GM15510 (cell line): ENCODE results near the gene SV2C.

ENCODE experiments used
- POLR2A ChIP-seq: IDR thresholded peaks from 3 replicates; pipeline ENCODE4 v1.6.1; 2011; ENCODE audit warnings: borderline replicate concordance; ENCODE audit not compliant: insufficient read length; ENCODE audit errors: extremely low read depth

The SV2C gene

GRCh38 chr5:76376148-76376865 lies 293.1 kb downstream of the SV2C start:
- no peak for TF ChIP-seq POLR2A

- no peak for TF ChIP-seq POLR2A
These were observed 293.7 kb downstream of the SV2C start for GRCh38 chr5:76376866-76377230.

- TF ChIP-seq POLR2A, result no peak
These were observed 295.2 kb downstream of the SV2C start for GRCh38 chr5:76378355-76378754.

GRCh38 chr5:76379316-76379715 lies 296.1 kb downstream of the SV2C start:
- TF ChIP-seq POLR2A, result no peak

GRCh38 chr5:76379855-76380254 lies 296.7 kb downstream of the SV2C start:
- no peak for TF ChIP-seq POLR2A

GRCh38 chr5:76380346-76381066 lies 297.3 kb downstream of the SV2C start:
- no peak for TF ChIP-seq POLR2A

- TF ChIP-seq POLR2A, result no peak
These were observed 300.1 kb downstream of the SV2C start for GRCh38 chr5:76383126-76383832.

- TF ChIP-seq POLR2A, result no peak
These were observed 301.0 kb downstream of the SV2C start for GRCh38 chr5:76384189-76384588.

GRCh38 chr5:76384705-76385104 lies 301.5 kb downstream of the SV2C start:
- TF ChIP-seq POLR2A, result no peak

- TF ChIP-seq POLR2A, result no peak
These were observed 302.4 kb downstream of the SV2C start for GRCh38 chr5:76385540-76385939.

GRCh38 chr5:76386360-76386759 lies 303.2 kb downstream of the SV2C start:
- TF ChIP-seq POLR2A, result no peak

GRCh38 chr5:76388236-76388635 lies 305.1 kb downstream of the SV2C start:
- TF ChIP-seq POLR2A, result no peak

- no peak for TF ChIP-seq POLR2A
These were observed 305.8 kb downstream of the SV2C start for GRCh38 chr5:76388791-76389512.

- no peak for TF ChIP-seq POLR2A
These were observed 306.5 kb downstream of the SV2C start for GRCh38 chr5:76389513-76390154.
